Measurements from ENCODE around the gene CCDC92B.

- TF ChIP-seq CTCF (IDR thresholded peaks at IDR 0.05), result no peak
- no peak for TF ChIP-seq ZFX (IDR thresholded peaks at IDR 0.05; ENCODE audit: borderline replicate concordance)
Measured at GRCh38 chr17:2712300-2713043, 37.0 kb downstream of the CCDC92B start.

All from 22Rv1 (cell line).